Hair follicular keratinocyte (primary cell): Measurements from ENCODE around the gene ROMO1. TPM values are rescaled to one million over a fixed set of nuclear protein-coding genes. Genes with fewer than 3 reads are reported as not detected.

Source experiments
- total RNA-seq: library from RNA; depleted of rRNA; stranded (reverse); fragments of >200 nt; gene quantifications from 2 replicates; pipeline ENCODE4 v1.2.3, GENCODE V29; 2015

Gene ROMO1
- 602 and 619 TPM in 2 replicates for total RNA-seq

GRCh38 chr20:35699127-35699956 lies at the start of gene ROMO1, which contains the start of gene NFS1:
TSS of gene ROMO1 (plus strand) at chr20:35699405. CDS start at chr20:35699633, 228 bp downstream.
TSS of gene NFS1 (minus strand) at chr20:35699352. CDS start at chr20:35699288, 64 bp downstream.

DNA sequence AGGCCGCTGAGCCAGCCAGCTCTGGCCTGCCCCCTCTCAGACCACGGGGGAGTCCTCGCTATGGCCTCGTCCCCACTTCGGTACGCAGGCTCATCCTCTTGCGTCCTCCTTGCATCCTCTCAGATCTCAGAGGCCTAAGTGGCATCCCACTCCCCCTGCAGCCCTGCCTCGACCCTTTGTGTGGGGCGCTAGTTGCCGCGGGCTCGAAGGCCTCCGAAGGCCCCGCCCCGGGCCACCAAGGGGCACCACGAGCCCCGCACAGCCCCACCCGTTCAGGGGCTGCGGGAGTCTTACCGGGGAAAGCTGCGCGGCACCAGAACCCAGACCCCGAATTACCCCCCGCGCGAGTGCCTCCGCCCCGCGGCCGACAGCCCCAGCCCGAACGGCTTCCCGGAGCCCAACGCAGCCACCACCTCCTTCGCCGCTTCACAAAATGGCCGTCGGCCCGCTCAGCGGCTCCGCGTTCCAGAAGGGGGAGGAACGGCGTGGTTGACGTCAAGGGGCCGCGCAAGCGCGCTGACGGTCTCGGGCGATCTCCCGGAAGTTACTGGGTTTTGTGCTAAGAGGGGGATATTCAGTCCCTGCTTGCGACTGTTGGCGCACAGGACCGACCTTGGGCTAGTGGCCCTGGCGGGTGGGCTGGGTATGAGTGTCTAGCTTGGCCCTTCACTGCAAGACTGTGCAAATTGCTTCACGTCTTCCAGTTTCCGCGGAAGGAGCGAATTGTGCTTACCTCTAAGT lies 34.6 kb upstream of the ROMO1 start, which contains the start of the genes CPNE1 and RBM12:
CPNE1 (minus strand) TSS at position 435 of the 741 bp plus-strand sequence. CDS start 31,977 bp downstream, outside the sequence.
RBM12 (minus strand) TSS at position 435 of the 741 bp plus-strand sequence. CDS start 9,578 bp downstream, outside the sequence.

GRCh38 chr20:35741892-35742740 lies 42.9 kb downstream of the ROMO1 start, which contains the start of gene RBM39:
TSS of gene RBM39 (minus strand) at chr20:35742260. CDS start at chr20:35740874, 1,386 bp downstream.

Other genes with a start within 250 kb of the ROMO1 start
- 21.3 and 31.8 TPM in 2 replicates for gene CEP250, start 243.8 kb upstream of the ROMO1 start, total RNA-seq
- gene C20orf173, start 169.8 kb upstream of the ROMO1 start, total RNA-seq = not detected in 2 replicates
- gene ERGIC3, start 157.3 kb upstream of the ROMO1 start, total RNA-seq = 165 and 240 TPM in 2 replicates
- 2.1 and 3.5 TPM in 2 replicates for gene SPAG4, start 83.6 kb upstream of the ROMO1 start, total RNA-seq
- gene CPNE1, start 34.5 kb upstream of the ROMO1 start, total RNA-seq = 131 TPM in 2 replicates
- 27.3 and 40.5 TPM in 2 replicates for gene RBM12, start 34.5 kb upstream of the ROMO1 start, total RNA-seq
- gene NFS1, start 53 bp upstream of the ROMO1 start, total RNA-seq = 36.0 and 37.1 TPM in 2 replicates
- 116 and 130 TPM in 2 replicates for gene RBM39, start 42.9 kb downstream of the ROMO1 start, total RNA-seq
- gene PHF20, start 72.6 kb downstream of the ROMO1 start, total RNA-seq = 21.2 and 22.8 TPM in 2 replicates